Hematopoietic multipotent progenitor cell (in vitro differentiated cells): ENCODE data around the gene KCNMA1. TPM values are rescaled to one million over a fixed set of nuclear protein-coding genes. Genes with fewer than 3 reads are reported as not detected.

Experiments
- DNase-seq, 3 donors: peaks; one replicate each; pipeline ENCODE4 v3.0.0-alpha.2; 2011 to 2015; ENCODE audit warnings: low read depth in 2 of 3, low spot score in 2 of 3
- total RNA-seq: library from RNA; depleted of rRNA; stranded (reverse); fragments of >200 nt; gene quantifications from one replicate; pipeline ENCODE4 v1.2.3, GENCODE V29; 2012

The KCNMA1 gene
- total RNA-seq, 1 donor = 0.27 TPM

DNA sequence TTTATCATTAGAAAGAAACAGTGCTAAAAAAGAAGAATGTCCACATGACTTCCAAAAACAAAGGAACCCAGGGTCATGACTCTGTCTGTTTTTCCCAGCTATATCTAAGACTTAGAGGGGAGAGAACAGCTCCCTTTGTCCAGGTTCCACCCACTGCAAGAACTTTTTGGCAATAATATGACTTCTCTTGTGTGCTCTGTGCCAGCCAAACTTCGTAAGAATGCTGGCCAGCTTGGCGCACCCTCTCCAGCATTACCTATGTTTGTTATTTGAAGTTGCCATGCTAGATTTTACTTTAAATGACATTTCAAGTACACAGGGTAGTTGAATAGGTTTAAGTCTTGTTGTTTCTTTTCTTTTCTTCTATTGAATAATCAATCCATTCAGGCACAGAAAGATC, 371.4 kb downstream of the KCNMA1 start:
- no peak for DNase-seq

DNA sequence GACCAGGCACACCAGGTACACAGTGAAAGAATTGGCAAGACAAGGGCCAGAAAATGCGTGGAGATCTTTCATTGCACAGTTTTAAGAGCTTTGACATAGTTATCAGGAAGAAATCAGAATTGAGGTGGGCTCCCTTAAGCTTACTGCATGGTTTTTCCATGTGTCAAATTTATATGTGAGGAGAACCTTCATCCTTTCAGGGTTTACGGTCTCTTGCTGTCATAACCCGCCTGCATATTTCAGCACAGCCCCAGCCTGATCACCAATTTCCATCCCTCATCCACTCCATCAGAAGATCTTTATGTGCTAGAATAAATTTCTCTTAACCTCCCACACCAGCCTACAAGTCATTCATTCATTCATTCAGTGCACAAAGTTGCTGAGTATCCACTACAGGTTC, 373.1 kb downstream of the KCNMA1 start:
- DNase-seq = no peak

DNA sequence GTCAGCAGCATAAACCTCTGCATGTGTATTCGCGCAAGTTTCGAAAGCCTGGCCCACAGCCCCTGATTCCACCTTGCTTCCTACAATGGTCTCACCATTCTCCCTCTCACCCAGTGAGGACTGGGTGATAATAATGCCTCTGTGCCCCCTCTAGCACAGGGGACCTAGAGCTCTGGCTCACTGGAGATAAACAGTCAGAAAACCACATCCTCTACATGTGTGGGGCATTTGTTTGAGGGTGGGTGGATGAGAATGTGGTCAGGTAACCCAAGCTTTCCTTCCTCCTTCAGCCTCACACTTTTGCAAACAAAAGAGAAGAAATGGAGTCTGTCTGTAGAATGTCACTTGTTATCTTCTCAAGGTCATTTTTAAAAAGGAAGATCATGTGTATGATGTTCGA, 373.5 kb downstream of the KCNMA1 start:
- peak in 2 of 3 donors; percentile 74 to 91 for DNase-seq

DNA sequence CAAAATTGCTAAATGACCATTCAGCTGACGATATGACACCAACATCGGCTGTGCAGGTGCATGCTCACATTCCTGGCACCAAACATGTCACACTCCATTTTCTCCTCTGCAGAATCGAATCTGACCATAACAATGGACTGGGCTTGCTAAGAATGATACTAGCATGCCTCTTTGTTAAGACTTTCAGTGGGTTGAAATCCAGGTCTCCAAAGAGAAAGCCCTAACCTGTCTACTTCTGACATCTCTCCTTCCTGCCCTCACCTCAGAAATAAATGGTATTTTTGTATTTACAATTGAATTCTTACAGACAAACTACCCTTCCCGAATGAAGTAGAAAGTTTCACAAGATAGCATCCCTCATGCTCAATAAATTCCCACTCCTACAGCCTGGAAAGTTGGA, 373.9 kb downstream of the KCNMA1 start:
- DNase-seq = no peak

DNA sequence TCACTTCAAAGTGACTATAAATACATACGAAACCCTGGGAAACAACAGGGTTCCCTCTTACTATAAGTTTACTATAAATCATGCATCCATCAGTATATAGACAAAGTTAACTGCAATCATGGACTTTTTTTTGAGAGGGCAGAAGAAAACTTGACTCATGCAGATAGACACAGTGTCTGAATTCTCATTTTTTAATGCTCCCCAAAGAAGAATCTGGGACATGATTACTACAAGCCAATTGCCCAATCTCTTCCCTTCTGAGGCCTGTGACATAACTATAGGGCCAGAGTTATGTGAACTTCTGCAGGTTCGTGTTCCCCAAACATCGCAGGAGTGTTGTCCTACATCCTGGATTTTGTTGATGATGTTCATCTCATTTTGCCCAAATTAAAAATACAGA, 376.5 kb downstream of the KCNMA1 start:
- DNase-seq = no peak

DNA sequence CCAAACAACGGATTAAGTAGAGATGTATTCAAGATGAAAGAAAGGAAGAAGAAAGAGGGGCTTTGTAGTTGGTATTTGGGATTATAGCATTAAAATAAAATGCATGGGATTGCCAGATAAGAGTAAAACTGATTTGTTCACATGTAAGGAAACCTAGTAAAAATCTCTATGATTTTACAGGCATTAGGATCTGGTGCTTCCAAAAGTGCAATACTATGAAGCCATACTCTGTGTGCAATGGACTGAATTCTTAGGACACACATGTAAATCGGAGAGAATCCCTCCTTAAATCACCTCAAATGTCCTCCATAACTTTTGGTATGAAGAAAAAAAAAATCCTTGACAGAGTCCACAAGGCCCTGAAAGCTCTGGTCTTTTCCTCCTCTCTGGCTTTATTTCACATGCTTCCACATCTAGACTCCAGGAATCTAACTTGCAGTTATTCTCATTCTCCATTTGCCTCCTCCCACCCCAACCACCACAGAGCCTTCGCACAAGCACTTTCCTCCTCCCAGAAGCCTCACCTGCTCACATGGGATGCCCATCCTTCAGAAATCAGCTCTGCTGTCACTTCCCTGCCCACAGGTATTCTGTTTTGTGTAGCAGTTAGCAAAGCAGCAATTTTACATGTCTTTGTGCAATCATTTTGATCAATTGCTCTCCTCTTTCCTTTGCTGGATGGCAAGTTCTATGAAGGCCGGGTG, 378.3 kb downstream of the KCNMA1 start:
- no peak for DNase-seq

DNA sequence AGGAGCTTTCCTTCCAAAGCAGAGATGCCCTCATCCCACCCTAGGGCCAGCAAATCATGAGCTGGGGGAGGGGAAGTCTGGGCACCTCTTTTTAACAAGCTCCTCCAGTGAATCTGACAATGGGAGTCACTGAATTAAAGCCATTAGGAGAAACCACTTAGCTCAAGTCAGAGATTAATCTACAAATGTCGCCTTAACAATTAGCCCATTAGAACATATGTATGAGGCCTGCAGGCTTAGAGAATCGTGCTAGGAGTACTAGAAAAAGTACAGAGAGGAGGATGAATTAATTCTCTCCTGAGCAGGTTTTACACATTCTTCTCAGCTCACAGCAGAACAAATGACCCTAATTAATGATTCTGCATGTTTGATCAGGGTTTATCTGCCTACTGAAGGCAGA, 381.3 kb downstream of the KCNMA1 start:
- no peak for DNase-seq

DNA sequence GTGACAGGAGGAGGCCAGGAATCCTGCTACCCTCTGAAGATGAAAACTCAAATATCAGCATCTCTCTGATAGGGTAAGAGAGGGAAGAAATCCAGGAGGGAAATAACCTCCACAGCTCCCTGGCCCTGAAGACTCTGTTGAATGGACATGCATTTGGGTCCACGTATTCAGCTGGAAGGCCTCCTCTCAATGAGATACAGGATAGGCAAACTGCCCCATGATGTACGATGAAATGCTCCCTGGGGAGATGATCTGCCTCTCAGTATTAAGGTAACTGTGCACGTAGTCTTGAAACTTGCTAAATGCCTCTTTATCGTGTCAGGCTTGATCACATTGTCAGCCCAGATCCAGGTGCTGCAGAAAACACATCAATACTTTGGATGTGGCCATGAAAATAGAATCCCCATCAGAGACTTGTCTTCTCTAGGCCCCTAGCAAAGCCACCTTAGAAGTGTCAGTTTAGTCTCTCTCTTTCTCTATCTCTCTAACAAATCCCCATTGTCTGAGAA, 384.0 kb downstream of the KCNMA1 start:
- no peak for DNase-seq

DNA sequence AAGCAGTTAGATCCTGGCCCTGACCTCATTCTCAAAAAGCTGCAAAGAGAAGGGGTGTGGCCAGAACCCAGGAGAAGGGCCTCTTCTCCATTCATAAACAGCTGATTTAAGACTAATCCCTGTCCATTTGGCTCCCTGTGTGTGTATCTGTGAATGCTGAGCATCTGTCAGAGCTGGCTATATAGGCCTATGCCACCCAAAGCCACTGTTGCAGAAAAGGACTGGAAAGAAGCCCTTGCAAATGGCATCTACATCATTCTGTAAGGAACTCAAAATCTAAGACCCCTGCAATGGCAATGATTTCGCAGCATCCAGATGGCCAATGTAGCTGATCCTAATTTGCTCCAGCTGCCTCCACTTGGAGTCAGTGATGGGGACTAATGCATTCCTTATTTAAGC, 384.5 kb downstream of the KCNMA1 start:
- no peak for DNase-seq

DNA sequence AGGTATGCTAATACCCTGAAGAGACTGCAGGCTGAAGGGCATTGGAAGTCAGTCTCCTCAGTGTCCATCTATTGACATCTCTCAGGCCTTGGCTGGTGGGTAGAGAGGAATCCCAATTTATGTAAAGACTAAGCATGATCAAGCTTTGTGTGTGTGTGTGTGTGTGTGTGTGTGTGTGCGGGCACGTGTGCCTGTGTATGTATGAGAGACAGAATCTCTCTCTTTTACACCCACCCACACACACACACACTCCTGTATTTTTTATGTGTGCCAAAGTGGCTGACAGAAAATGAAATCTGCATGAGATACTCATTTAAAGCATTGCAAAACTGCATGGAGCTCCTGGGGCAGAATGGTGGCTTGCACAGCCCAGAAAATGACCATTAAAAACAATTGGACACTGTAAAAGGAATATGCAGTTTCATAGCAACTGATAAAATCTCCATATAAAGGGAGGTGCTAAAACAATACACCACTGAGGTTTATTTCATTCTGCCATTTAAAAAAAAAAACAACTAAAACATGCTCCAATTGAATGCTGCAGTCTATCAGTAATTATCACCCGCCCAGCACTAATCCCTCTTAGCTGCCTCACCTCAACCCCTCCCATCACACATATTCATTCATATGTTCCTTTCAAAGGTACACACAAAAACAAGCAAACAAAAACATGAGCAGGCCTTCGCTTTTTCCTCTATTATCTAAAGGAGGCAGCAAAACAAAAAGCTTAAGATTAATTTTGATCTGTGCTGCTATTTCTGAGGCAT, 385.0 kb downstream of the KCNMA1 start:
- no peak for DNase-seq

DNA sequence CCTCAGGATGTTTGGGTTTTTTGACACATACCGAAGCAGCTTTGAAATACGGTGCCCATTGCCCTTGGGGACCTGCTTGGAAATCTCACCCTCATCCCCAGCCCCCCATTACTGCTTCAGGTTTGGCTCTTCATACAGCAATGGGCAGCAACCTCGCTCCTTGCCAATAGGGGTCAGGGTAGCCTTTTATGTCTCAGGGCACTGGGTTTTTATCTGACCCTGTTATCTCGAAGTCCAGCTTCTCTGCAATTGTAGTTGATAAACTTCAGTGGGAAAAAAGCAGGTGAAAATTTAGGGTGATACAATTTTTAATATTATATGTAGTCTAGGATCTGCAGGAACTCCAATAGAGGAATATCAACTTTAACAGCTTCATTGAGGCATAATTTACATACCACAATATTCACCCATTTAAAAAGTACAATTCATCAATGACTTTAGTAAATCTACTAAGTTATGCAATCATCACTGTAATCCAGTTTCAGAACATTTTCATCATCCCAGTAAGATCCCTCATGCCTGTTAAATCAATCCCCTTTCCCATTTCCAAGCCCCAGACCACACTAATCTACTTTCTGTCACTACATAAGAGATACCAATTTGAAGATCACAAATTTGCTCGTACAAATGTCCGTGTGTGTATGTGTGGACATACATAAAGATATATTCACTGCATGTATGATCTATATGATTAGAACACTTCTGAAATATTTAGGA, 386.2 kb downstream of the KCNMA1 start:
- DNase-seq = peak in 2 of 3 donors; percentile 43 to 53

DNA sequence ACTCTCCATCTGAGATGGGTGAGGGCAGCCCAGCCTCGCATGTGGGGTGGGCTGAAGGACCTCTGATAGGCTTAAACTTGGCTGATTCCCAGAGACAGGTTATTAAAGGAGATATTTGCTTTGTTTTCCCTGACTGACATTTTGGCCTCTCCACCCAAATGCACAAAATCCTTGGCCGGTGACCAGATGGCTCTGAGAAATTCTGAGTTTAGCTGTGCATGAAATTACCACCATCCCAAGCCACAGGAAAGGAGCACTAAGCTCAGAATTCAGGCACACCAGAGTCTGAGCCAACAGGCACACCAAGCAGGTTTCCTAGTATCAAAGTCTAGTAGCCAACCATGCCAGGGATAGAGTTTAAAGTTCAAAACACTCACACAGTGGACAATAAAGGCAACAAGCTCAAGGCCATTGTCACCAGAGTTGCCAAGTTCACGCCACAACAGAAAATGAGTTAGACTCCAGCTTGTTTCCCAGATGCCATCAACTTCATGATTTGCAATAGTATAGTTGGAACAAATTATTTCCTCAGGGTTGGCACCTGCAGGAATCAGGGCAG, 387.6 kb downstream of the KCNMA1 start:
- no peak for DNase-seq

DNA sequence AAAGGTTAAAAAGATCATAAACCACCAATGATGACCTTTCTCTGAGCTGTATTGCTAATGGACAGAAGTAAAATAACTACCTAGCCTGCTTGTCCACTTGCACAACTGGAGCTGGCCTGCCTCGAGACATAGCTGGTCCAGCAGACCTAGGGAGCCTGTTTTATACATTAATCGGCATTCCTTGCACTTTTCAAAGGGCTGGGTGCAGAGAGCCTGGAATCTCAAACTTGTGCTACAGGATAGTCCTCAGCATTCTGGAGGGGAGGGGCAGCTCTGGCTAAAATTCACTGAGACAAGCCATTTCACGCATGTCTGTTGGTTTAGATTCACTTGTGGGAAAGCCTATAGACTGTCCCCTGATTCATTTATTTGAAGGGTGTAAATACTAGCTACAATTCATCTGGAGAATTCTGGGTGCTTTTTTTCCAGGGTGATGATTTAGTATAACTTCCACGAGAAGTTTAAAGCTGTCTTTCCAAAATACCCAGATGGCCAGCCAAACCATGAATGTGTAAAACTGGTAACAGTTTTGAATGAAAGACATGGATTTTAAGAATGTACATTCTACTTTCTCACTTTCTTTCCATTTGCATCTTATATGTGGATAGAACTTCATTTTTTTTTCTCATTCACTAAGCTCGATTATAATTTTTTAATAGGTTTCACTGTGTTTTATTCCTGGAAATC, 389.4 kb downstream of the KCNMA1 start:
- DNase-seq = no peak

DNA sequence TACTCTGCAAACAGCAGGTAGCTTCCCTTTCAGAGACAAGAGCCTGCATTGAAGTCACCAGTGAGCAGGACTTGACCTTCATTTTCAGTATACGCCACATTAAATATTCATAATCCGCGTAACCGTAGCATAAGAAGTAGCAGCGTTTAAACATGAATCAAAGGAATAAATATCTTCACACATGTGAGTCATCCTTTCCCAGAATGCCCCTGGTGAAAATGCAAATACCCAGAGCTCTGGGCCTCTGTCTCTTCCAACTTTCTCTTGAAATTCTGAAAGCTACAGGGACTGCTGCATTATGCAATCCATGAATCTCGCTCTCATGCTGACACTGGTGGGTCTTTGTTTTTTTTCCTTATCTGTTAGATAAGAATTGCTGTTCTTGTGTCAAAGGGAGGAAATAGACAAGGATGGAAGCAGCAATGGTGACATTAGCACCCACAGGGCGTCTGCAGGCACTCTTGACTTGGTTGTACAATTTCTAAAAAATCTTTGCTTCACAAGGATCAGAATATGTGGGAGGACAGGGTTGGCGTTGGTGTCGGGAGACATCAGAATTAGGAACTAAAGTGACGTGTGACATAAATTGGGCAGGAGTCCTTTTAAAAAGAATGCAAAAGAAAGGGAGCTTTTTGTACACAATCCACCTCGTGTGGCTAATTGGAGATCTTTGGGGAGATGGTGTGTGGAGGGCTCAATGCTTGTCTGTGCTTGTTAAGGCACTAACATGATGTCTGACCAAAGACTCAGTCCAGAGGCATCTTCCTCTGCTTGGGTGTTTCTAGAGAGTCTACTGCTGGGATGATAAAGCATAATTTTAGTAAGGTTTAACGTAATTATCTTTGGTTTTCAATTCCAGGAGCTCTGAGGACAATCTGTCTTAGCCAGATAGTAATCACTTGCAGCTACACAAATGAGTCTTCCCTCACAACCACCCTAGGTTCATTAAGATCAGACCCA, 390.3 kb downstream of the KCNMA1 start:
- no peak for DNase-seq

DNA sequence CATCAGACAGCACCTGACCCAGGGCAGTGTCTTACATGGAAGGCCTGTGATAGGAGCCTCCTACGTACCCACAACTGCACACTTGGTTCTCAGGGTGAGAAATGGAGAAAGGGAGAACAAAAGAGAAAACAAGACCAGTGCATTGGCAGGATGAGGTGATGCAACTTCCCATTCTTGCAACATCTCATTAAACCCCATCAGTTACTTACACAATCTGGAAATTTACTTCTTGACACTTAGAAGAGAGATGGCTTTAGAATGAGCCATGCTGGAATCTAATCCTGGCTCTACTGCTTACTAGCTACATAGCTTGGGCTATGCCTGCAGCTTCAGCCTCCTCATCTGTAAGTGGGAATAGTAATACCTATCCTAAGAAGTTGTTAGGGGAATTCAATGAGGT, 391.7 kb downstream of the KCNMA1 start:
- peak in 1 of 3 donors; percentile 33 for DNase-seq

DNA sequence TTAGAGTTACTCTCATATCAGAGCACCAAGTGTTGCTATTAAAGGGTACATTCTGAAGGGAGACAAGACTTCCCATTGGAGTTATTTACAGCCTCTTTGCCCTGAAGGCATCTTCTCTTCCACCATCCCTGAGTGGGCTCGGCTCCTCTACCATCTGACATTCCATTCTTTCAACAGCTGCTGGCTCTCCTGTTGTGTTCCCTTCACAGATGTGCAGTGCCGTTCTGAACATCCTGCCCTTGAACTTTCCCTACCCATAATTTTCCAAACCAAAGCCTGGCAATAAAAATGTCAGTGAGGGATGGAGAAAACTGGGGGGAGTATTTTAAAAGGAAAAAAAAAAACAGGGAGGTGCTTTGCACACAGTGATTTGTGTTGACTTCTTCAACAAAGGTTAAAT, 392.9 kb downstream of the KCNMA1 start:
- DNase-seq = no peak

DNA sequence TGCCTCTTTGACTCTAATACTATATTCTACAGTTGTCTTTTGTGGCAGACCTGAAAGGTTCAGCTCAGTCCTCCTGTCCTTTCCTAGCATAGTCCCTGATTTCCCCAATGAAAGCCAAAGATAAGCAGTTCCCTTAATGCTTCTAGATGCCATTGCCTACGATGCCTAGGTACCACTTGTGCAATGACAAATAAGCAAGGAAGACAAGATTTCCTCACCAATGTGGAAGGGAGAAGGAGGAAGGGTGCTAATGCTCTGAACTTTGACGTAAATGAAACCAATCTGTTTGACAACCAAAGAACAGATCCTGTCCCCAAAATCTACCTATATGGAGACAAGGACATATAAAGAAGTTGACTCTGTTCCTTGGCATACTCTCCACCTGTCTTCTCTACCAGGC, 393.3 kb downstream of the KCNMA1 start:
- DNase-seq = no peak

DNA sequence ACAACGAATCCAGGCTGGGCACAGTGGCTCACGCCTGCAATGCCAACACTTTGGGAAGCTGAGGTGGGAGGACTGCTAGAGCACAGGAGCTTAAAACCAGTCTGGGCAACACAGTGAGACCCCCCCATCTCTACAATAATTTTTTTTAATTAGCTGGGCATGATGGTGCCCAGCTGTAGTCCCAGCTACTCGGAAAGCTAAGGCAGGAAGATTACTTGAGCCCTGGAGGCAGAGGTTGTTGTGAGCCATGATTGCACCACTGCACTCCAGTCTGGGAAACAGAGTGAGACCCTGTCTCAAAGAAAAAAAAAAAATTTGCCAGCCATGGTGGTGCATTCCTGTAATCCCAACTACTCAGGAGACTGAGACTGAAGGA, 396.3 kb downstream of the KCNMA1 start:
- DNase-seq = no peak

DNA sequence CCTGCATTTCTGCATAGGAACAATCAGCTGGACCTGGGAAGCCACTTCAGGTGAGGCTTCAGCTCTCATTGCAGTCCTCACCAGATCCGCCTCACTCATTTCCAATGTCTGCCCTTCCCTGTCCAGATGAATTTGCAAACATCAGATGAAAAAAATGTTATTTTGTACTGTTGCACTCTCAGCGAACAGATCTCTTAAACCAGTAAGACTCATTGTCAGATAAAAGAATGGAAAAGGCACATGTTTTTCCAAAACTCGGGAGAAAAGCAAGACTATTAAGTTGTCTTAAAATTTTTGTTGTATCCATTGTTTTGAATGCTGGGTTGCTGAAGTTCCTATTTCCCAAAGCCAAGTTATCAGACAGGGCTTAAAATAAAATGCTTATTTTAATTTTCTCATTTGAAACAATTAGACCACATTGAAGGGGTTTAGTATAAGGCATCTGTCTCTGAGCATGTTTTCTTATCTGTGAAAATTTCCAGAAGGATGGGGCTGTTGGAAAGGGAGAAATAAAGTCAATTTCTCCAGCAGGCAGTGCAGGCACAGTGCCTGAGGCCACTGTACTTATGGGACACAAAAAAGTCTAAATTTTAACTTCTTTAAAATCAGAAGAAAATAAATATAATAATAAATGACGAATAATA, 396.8 kb downstream of the KCNMA1 start:
- DNase-seq = no peak
